Non-pigmented ciliary epithelial cell (primary cell): ENCODE data around the gene TMC8.
A peak's percentile ranks its signal among the peaks of the same experiment; 100 is the strongest.

ENCODE experiments used
- DNase-seq: peaks from one replicate; pipeline ENCODE4 v3.0.0-alpha.2; 2010; ENCODE audit warnings: low read depth

The TMC8 gene

GRCh38 chr17:78180083-78180482 lies 49.5 kb downstream of the TMC8 start:
- no peak for DNase-seq

- no peak for DNase-seq
Observed at GRCh38 chr17:78180508-78180907, 49.9 kb downstream of the TMC8 start.

- DNase-seq, result no peak
Observed at GRCh38 chr17:78182504-78182903, 51.9 kb downstream of the TMC8 start.

- DNase-seq, result no peak
Observed at GRCh38 chr17:78183916-78184315, 53.3 kb downstream of the TMC8 start.

GRCh38 chr17:78184351-78184750 lies 53.8 kb downstream of the TMC8 start:
- DNase-seq, result no peak

- DNase-seq, result no peak
Observed at GRCh38 chr17:78184868-78185267, 54.3 kb downstream of the TMC8 start.

GRCh38 chr17:78185981-78186691 lies 55.6 kb downstream of the TMC8 start:
- DNase-seq, result no peak

- peak; percentile 79 for DNase-seq
Observed at GRCh38 chr17:78186692-78187595, 56.4 kb downstream of the TMC8 start, which contains the start of the genes AFMID and TK1. Gene AFMID, plus strand, starts transcription at chr17:78187362. Its CDS starts 9 bp downstream, at chr17:78187371. Gene TK1, minus strand, starts transcription at chr17:78187052. Its CDS starts 58 bp downstream, at chr17:78186994.
